Hepatocyte (in vitro differentiated cells): Measurements from ENCODE around the gene WNK4. TPM values are rescaled to one million over a fixed set of nuclear protein-coding genes. Genes with fewer than 3 reads are reported as not detected.
A peak's percentile ranks its signal among the peaks of the same experiment; 100 is the strongest.

ENCODE experiments used
- DNase-seq: peaks from one replicate; pipeline ENCODE4 v3.0.0-alpha.2; 2016; ENCODE audit warnings: low spot score
- H2AFZ ChIP-seq: fragments of 200-600 bp; sonication (generic); 2 replicates; pipeline ENCODE4 v1.6.0; 2016; ENCODE audit warnings: antibody characterized with exemption, mild to moderate bottlenecking
- H3K27ac ChIP-seq: fragments of 200-600 bp; sonication (generic); 2 replicates; pipeline ENCODE4 v1.5.1; 2016; ENCODE audit warnings: mild to moderate bottlenecking
- H3K27me3 ChIP-seq: fragments of 200-600 bp; sonication (generic); 2 replicates; pipeline ENCODE4 v1.6.1; 2016
- H3K36me3 ChIP-seq: fragments of 200-600 bp; sonication (generic); replicated peaks from 2 replicates; pipeline ENCODE4 v1.5.1; 2016; ENCODE audit warnings: low read depth; ENCODE audit not compliant: insufficient read depth
- H3K4me1 ChIP-seq: fragments of 200-600 bp; sonication (generic); 2 replicates; pipeline ENCODE4 v1.5.1; 2016; ENCODE audit warnings: mild to moderate bottlenecking, moderate library complexity; ENCODE audit not compliant: insufficient read depth
- H3K4me2 ChIP-seq: fragments of 200-600 bp; sonication (generic); 2 replicates; pipeline ENCODE4 v1.6.0; 2016
- H3K4me3 ChIP-seq: fragments of 200-600 bp; sonication (generic); 2 replicates; pipeline ENCODE4 v1.5.1; 2016; ENCODE audit warnings: mild to moderate bottlenecking
- H3K79me2 ChIP-seq: fragments of 200-600 bp; sonication (generic); 2 replicates; pipeline ENCODE4 v1.6.0; 2017; ENCODE audit warnings: mild to moderate bottlenecking
- H3K9me2 ChIP-seq: fragments of 200-600 bp; sonication (generic); replicated peaks from 2 replicates; pipeline ENCODE4 v1.6.0; 2017; ENCODE audit warnings: mild to moderate bottlenecking; ENCODE audit not compliant: insufficient read depth
- H3K9me3 ChIP-seq: fragments of 200-600 bp; sonication (generic); 2 replicates; pipeline ENCODE4 v1.5.1; 2016; ENCODE audit warnings: low read depth, mild to moderate bottlenecking
- H4K20me1 ChIP-seq: fragments of 200-600 bp; sonication (generic); 2 replicates; pipeline ENCODE4 v1.6.0; 2016; ENCODE audit warnings: mild to moderate bottlenecking; ENCODE audit not compliant: insufficient read depth, poor library complexity, severe bottlenecking
- EZH2 ChIP-seq: fragments of 200-600 bp; sonication (generic); IDR thresholded peaks from 2 replicates; pipeline ENCODE4 v1.6.1; 2016; ENCODE audit warnings: antibody characterized with exemption, mild to moderate bottlenecking, borderline replicate concordance
- EZH2phosphoT487 ChIP-seq: fragments of 200-600 bp; sonication (generic); IDR thresholded peaks from one replicate; pipeline ENCODE4 v1.6.1; 2018; ENCODE audit warnings: antibody characterized with exemption, mild to moderate bottlenecking, low read depth, moderate library complexity; ENCODE audit not compliant: unreplicated experiment, severe bottlenecking
- WGBS: methylation state at CpG from one replicate; pipeline ENCODE4 v1.1.6; 2016; ENCODE audit warnings: low lambda C conversion rate; ENCODE audit errors: missing lambda C conversion rate; 5-methylcytosine and 5-hydroxymethylcytosine counted together
- polyA plus RNA-seq: library from polyadenylated mRNA; unstranded; fragments of >200 nt; fragmentation: Nextera tagmentation; extraction: Ambion mirVana; gene quantifications from 2 replicates; pipeline ENCODE4 v1.2.1, GENCODE V29; 2016
- total RNA-seq: library from RNA; depleted of rRNA; stranded (reverse); fragments of >200 nt; gene quantifications from 2 replicates; pipeline ENCODE4 v1.2.3, GENCODE V29; 2014
- TF ChIP-seq, protein P1 (sequence below): fragments of 200-600 bp; sonication (generic); IDR thresholded peaks from 2 replicates; pipeline ENCODE4 v1.5.1; 2016; ENCODE audit warnings: antibody characterized with exemption, mild to moderate bottlenecking; ENCODE audit not compliant: poor library complexity

Gene WNK4
- total and polyA plus RNA-seq, 2 experiments from 2014 or later = 1.5 to 1.7 TPM

DNA sequence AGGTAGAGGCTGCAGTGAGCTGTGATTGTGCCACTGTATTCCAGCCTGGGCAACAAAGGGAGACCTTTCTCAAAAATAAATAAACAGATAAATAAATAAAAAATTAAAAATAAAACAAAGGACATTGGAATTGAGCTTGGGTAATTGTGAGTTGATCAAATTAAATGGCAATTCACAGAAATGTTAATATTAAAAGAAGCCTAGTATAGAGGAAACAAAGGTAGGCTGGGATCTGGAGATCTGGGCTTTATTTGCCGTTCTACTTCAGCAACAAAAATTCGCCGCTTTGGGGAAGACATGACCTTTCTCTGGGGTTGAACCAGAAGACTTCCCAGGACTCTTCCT, 7.5 kb upstream of the WNK4 start:
- Histone ChIP-seq H4K20me1 (no peaks in the 10 kb centered on the region), H2AFZ (peak overlapping the region; percentile 78), H3K9me3 (no peaks in the 10 kb centered on the region), H3K4me2 (peak overlapping the region; percentile 72), H3K4me3 (no peak overlapping the region), H3K4me1 (no peaks in the 10 kb centered on the region), H3K27ac (peak overlapping the region; percentile 90), H3K36me3 (no peaks in the 10 kb centered on the region), H3K27me3 (no peaks in the 10 kb centered on the region), H3K9me2 (no peaks in the 10 kb centered on the region), H3K79me2 (peaks cover 7% of the 10 kb centered on the region)
- TF ChIP-seq, protein P1, sequence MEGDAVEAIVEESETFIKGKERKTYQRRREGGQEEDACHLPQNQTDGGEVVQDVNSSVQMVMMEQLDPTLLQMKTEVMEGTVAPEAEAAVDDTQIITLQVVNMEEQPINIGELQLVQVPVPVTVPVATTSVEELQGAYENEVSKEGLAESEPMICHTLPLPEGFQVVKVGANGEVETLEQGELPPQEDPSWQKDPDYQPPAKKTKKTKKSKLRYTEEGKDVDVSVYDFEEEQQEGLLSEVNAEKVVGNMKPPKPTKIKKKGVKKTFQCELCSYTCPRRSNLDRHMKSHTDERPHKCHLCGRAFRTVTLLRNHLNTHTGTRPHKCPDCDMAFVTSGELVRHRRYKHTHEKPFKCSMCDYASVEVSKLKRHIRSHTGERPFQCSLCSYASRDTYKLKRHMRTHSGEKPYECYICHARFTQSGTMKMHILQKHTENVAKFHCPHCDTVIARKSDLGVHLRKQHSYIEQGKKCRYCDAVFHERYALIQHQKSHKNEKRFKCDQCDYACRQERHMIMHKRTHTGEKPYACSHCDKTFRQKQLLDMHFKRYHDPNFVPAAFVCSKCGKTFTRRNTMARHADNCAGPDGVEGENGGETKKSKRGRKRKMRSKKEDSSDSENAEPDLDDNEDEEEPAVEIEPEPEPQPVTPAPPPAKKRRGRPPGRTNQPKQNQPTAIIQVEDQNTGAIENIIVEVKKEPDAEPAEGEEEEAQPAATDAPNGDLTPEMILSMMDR = no peak
- TF ChIP-seq EZH2phosphoT487 (no peak), EZH2 (no peak)
- no peak for DNase-seq
- 12% methylated on average over 3 of the region's 3 CpGs for WGBS

DNA sequence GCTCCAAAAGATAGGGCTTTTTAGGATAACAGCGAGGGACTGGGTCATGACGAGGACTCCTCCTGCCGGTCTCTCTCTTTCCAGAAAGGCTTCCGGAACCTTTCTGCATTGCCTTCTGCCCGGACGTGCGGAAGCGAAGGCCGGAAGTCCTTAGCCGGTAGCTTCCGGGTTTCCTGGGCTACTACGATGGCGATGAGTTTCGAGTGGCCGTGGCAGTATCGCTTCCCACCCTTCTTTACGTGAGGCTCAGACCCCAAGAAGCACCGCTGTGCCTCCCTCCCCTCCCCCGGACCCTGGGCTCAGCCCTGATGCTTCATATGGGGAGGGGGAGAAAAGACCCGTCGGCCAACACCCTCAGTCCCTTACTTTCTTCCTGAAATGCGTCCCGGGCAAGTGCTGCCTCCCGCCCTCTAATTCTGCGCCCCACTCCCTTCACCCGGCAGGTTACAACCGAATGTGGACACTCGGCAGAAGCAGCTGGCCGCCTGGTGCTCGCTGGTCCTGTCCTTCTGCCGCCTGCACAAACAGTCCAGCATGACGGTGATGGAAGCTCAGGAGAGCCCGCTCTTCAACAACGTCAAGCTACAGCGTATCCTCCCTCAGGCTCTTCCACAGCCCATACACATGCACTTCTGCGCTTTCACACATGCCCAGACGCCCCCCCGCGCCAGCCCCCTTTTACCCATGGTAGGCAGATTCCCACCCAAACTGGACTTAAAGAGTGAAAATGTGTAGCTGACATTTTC, 6.9 kb upstream of the WNK4 start, which contains the start of gene VPS25:
TSS of gene VPS25 (plus strand) at position 160 of the 746 bp plus-strand sequence. CDS start at position 187, 27 bp downstream.
- H3K4me3 ChIP-seq = peak within 1 kb of the TSS; percentile 93
- H3K9me3 ChIP-seq = no peaks in the 10 kb centered on the region
- no peaks in the 10 kb centered on the region for H3K9me2 ChIP-seq
- no peaks in the 10 kb centered on the region for H3K4me1 ChIP-seq
- H3K27ac ChIP-seq = peak within 1 kb of the TSS; percentile 90
- WGBS = 2% methylated on average over 39 of the region's 39 CpGs
- H3K79me2 ChIP-seq = peaks cover 7% of the 10 kb centered on the region
- no peak for TF ChIP-seq EZH2phosphoT487
- TF ChIP-seq EZH2 = no peak
- TF ChIP-seq, protein P1 = no peak
- peak; percentile 89 for DNase-seq
- H3K4me2 ChIP-seq = peak within 1 kb of the TSS; percentile 72
- no peaks in the 10 kb centered on the region for H3K27me3 ChIP-seq
- H3K36me3 ChIP-seq = no peaks in the 10 kb centered on the region
- peak within 1 kb of the TSS; percentile 78 for H2AFZ ChIP-seq
- H4K20me1 ChIP-seq = no peaks in the 10 kb centered on the region

DNA sequence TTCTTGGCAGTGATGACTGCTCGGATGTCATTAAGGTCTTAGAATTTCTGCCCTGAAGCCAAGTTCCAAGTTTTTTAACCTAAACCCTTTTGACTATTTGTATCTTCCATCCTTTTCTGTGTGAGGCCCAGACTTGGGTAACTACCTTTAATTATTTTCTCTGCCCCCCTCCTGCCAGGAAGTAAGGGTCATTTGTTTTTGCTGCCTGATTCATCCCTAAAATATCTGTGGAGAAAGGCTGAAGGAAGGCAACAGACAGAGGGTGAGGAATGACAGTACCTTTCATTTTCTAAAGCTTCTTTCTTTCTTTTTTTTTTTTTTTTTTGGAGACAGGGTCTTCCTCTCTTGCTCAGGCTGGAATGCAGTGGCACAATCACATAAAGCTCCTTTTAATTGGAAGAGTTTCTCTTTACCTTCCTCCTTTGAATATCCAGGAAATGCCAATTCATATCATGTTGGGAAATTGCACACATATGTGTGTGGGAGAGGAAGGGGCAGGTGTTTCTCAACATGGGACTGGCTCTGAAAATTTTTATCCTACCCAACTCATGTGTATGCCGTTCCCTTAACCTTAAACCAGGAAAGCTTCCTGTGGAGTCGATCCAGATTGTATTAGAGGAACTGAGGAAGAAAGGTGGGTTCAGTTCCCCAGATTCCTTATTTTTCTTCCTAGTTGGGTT, 6.2 kb upstream of the WNK4 start:
- H3K4me1 ChIP-seq = no peaks in the 10 kb centered on the region

More for the DNA sequence above, 6.2 kb upstream of the WNK4 start:
- Histone ChIP-seq H3K9me2 (no peaks in the 10 kb centered on the region), H4K20me1 (no peaks in the 10 kb centered on the region), H3K79me2 (peaks cover 7% of the 10 kb centered on the region), H3K4me3 (peak overlapping the region; percentile 93), H3K9me3 (no peaks in the 10 kb centered on the region), H3K27ac (peak overlapping the region; percentile 90), H3K27me3 (no peaks in the 10 kb centered on the region), H3K4me2 (peak overlapping the region; percentile 72), H3K36me3 (no peaks in the 10 kb centered on the region), H2AFZ (no peak overlapping the region)
- 78% methylated on average over 3 of the region's 3 CpGs for WGBS
- no peak for TF ChIP-seq EZH2phosphoT487
- no peak for TF ChIP-seq EZH2
- TF ChIP-seq, protein P1 = no peak
- DNase-seq = no peak
